HL-60 (cell line): Measurements from ENCODE around the gene ARSJ.

Experiments
- DNase-seq, 2 experiments: peaks; one replicate each; pipeline ENCODE4 v3.0.0-alpha.2; 2010 to 2020; ENCODE audit warnings: low read depth in 1 of 2, low spot score in 1 of 2
- H3K27ac ChIP-seq: fragments of 250-450 bp; sonication (Bioruptor Pico); replicated peaks from 2 replicates; pipeline ENCODE4 v1.5.1; 2020; ENCODE audit warnings: mild to moderate bottlenecking, moderate library complexity
- H3K27me3 ChIP-seq: fragments of 250-450 bp; sonication (Bioruptor Pico); 2 replicates; pipeline ENCODE4 v1.5.1; 2021; ENCODE audit warnings: mild to moderate bottlenecking, moderate library complexity; ENCODE audit not compliant: insufficient read depth, poor library complexity, severe bottlenecking
- H3K4me3 ChIP-seq: replicated peaks from 2 replicates; pipeline ENCODE4 v1.5.1; 2011; ENCODE audit warnings: mild to moderate bottlenecking, control low read depth, low read length; ENCODE audit not compliant: insufficient read depth
- CTCF ChIP-seq: IDR thresholded peaks from one replicate; pipeline ENCODE4 v1.5.1; 2011; ENCODE audit warnings: low read length, control low read depth, inconsistent platforms; ENCODE audit not compliant: insufficient read depth
- GABPA ChIP-seq: IDR thresholded peaks from 2 replicates; pipeline ENCODE4 v1.6.1; 2012; ENCODE audit warnings: low read depth
- POLR2AphosphoS5 ChIP-seq: IDR thresholded peaks from 2 replicates; pipeline ENCODE4 v1.6.1; 2012; ENCODE audit warnings: low read depth
- REST ChIP-seq: IDR thresholded peaks from 2 replicates; pipeline ENCODE4 v1.6.1; 2012; ENCODE audit warnings: low read depth; ENCODE audit not compliant: insufficient replicate concordance
- SPI1 ChIP-seq: IDR thresholded peaks from 2 replicates; pipeline ENCODE4 v1.6.1; 2012; ENCODE audit warnings: low read depth, mild to moderate bottlenecking, borderline replicate concordance

The ARSJ gene

GRCh38 chr4:113993887-113994286 is 14.4 kb upstream of the ARSJ start:
- no peak for DNase-seq
- TF ChIP-seq POLR2AphosphoS5 (no peak), GABPA (no peak), REST (no peak), CTCF (no peak), SPI1 (no peak)
- Histone ChIP-seq H3K27me3 (no peaks in the 10 kb centered on the region), H3K27ac (no peak overlapping the region), H3K4me3 (no peak overlapping the region)

- H3K27ac ChIP-seq = no peak overlapping the region
Measured at GRCh38 chr4:113990886-113991285, 11.4 kb upstream of the ARSJ start.

GRCh38 chr4:113987382-113987941 is 8.0 kb upstream of the ARSJ start:
- Histone ChIP-seq H3K4me3 (no peak overlapping the region), H3K27ac (no peak overlapping the region), H3K27me3 (no peaks in the 10 kb centered on the region)
- DNase-seq = no peak
- no peak for TF ChIP-seq POLR2AphosphoS5
- TF ChIP-seq CTCF = no peak
- no peak for TF ChIP-seq GABPA
- no peak for TF ChIP-seq REST
- no peak for TF ChIP-seq SPI1

More at GRCh38 chr4:113990886-113991285, 11.4 kb upstream of the ARSJ start:
- DNase-seq = no peak
- H3K4me3 ChIP-seq = no peak overlapping the region
- no peaks in the 10 kb centered on the region for H3K27me3 ChIP-seq
- TF ChIP-seq POLR2AphosphoS5 (no peak), CTCF (no peak), REST (no peak), SPI1 (no peak), GABPA (no peak)
